Activated CD8-positive, alpha-beta memory T cell treated with anti-CD3 and anti-CD28 coated beads, Interleukin-2, amount 10 ng/mL, durations not matched to agents 7 days and 5 days (primary cell): ENCODE results near the gene PLA2R1. TPM values are rescaled to one million over a fixed set of nuclear protein-coding genes. Genes with fewer than 3 reads are reported as not detected.

Experiments
- ATAC-seq: fragments of 150-1000 bp; cut with Tn5 transposase; one replicate; pipeline ENCODE4 v1.10.0; 2021; ENCODE audit warnings: moderate library complexity
- CTCF ChIA-PET: fragments of 350-600 bp; sonication (Branson Sonifier 250); formaldehyde crosslinking; loops from one replicate; lab custom pipeline; 2021; ENCODE audit warnings: antibody characterized with exemption; lab: Charles Lee
- DNase-seq: peaks from one replicate; pipeline ENCODE4 v3.0.0-alpha.2; 2020
- H3K27ac Mint-ChIP-seq: one replicate; pipeline ENCODE4 v1.8.0; 2021; ENCODE audit warnings: mild to moderate bottlenecking, mixed read lengths
- H3K27me3 Mint-ChIP-seq: one replicate; pipeline ENCODE4 v1.8.0; 2021; ENCODE audit warnings: mixed read lengths
- H3K36me3 Mint-ChIP-seq: one replicate; pipeline ENCODE4 v1.8.0; 2021; ENCODE audit warnings: mild to moderate bottlenecking, mixed read lengths
- H3K4me1 Mint-ChIP-seq: one replicate; pipeline ENCODE4 v1.8.0; 2021; ENCODE audit warnings: mixed read lengths
- H3K4me3 Mint-ChIP-seq: one replicate; pipeline ENCODE4 v1.8.0; 2021; ENCODE audit warnings: mild to moderate bottlenecking, moderate library complexity, mixed read lengths
- H3K9me3 Mint-ChIP-seq: one replicate; pipeline ENCODE4 v1.8.0; 2022; ENCODE audit warnings: low read depth, mixed read lengths
- total RNA-seq, 2 experiments: library from RNA; stranded (reverse); gene quantifications; one replicate each; pipeline ENCODE4 v1.2.3, GENCODE V29; 2021

PLA2R1 gene
- total RNA-seq, 2 experiments from 2014 or later: not detected

- H3K36me3 Mint-ChIP-seq: peaks cover 4% of the 10 kb centered on the region
- ATAC-seq (no peak), DNase-seq (no peak)
- H3K27ac Mint-ChIP-seq: no peak overlapping the region
- peaks cover 26% of the 10 kb centered on the region for H3K9me3 Mint-ChIP-seq
- CTCF ChIA-PET: interaction anchor here (0.8 kb wide), 1 partner anchor 11 kb away, joined by 4 read pairs; no protein-coding TSS in a partner anchor
- H3K4me1 Mint-ChIP-seq: no peaks in the 10 kb centered on the region
- no peak overlapping the region for H3K4me3 Mint-ChIP-seq
- H3K27me3 Mint-ChIP-seq: peaks cover 3% of the 10 kb centered on the region
Measured at GRCh38 chr2:160085662-160086061, 23.2 kb upstream of the PLA2R1 start.

- ATAC-seq: no peak
- no peak overlapping the region for H3K4me3 Mint-ChIP-seq
- no peaks in the 10 kb centered on the region for H3K4me1 Mint-ChIP-seq
- H3K27ac Mint-ChIP-seq: no peak overlapping the region
- H3K9me3 Mint-ChIP-seq: no peaks in the 10 kb centered on the region
- DNase-seq: no peak
- H3K36me3 Mint-ChIP-seq: no peaks in the 10 kb centered on the region
- CTCF ChIA-PET: interaction anchor here (1.4 kb wide), 1 partner anchor 32 kb away, joined by 4 read pairs; no protein-coding TSS in a partner anchor
- no peaks in the 10 kb centered on the region for H3K27me3 Mint-ChIP-seq
Measured at GRCh38 chr2:160077912-160078810, 15.7 kb upstream of the PLA2R1 start.

- Mint-ChIP-seq H3K27ac (no peak overlapping the region), H3K36me3 (no peaks in the 10 kb centered on the region), H3K4me3 (no peak overlapping the region), H3K27me3 (no peaks in the 10 kb centered on the region), H3K4me1 (no peaks in the 10 kb centered on the region), H3K9me3 (no peaks in the 10 kb centered on the region)
- no peak for ATAC-seq
- no peak for DNase-seq
- CTCF ChIA-PET: interaction anchor here (1.4 kb wide), 1 partner anchor 33 kb away, joined by 4 read pairs; no protein-coding TSS in a partner anchor
Measured at GRCh38 chr2:160076914-160077313, 14.5 kb upstream of the PLA2R1 start.

- no peak for ATAC-seq
- no peak overlapping the region for H3K4me3 Mint-ChIP-seq
- no peaks in the 10 kb centered on the region for H3K27me3 Mint-ChIP-seq
- DNase-seq: no peak
- CTCF ChIA-PET: no interaction called here
- H3K36me3 Mint-ChIP-seq: no peaks in the 10 kb centered on the region
- H3K9me3 Mint-ChIP-seq: no peaks in the 10 kb centered on the region
- no peaks in the 10 kb centered on the region for H3K4me1 Mint-ChIP-seq
- H3K27ac Mint-ChIP-seq: no peak overlapping the region
Measured at GRCh38 chr2:160076241-160076640, 13.8 kb upstream of the PLA2R1 start.

GRCh38 chr2:160075171-160075570 is 12.8 kb upstream of the PLA2R1 start:
- Mint-ChIP-seq H3K4me3 (no peak overlapping the region), H3K27ac (no peak overlapping the region), H3K27me3 (peaks cover 4% of the 10 kb centered on the region), H3K4me1 (no peaks in the 10 kb centered on the region), H3K9me3 (no peaks in the 10 kb centered on the region), H3K36me3 (no peaks in the 10 kb centered on the region)
- DNase-seq (no peak), ATAC-seq (no peak)
- CTCF ChIA-PET: no interaction called here

- DNase-seq (no peak), ATAC-seq (no peak)
- Mint-ChIP-seq H3K4me1 (no peaks in the 10 kb centered on the region), H3K27ac (no peak overlapping the region), H3K9me3 (no peaks in the 10 kb centered on the region), H3K36me3 (no peaks in the 10 kb centered on the region), H3K27me3 (peaks cover 4% of the 10 kb centered on the region), H3K4me3 (no peak overlapping the region)
- CTCF ChIA-PET: no interaction called here
Measured at GRCh38 chr2:160073284-160073888, 11.0 kb upstream of the PLA2R1 start.

- CTCF ChIA-PET: no interaction called here
- Mint-ChIP-seq H3K4me3 (no peak overlapping the region), H3K27me3 (peaks cover 23% of the 10 kb centered on the region), H3K9me3 (no peaks in the 10 kb centered on the region), H3K4me1 (no peaks in the 10 kb centered on the region), H3K36me3 (no peaks in the 10 kb centered on the region), H3K27ac (no peak overlapping the region)
- ATAC-seq: no peak
- DNase-seq: no peak
Measured at GRCh38 chr2:160068906-160069305, 6.5 kb upstream of the PLA2R1 start.

GRCh38 chr2:160064916-160065315 is 2.5 kb upstream of the PLA2R1 start:
- Mint-ChIP-seq H3K27me3 (peaks cover 47% of the 10 kb centered on the region), H3K4me3 (no peak overlapping the region), H3K9me3 (no peaks in the 10 kb centered on the region), H3K4me1 (no peaks in the 10 kb centered on the region), H3K27ac (no peak overlapping the region), H3K36me3 (no peaks in the 10 kb centered on the region)
- CTCF ChIA-PET: no interaction called here
- DNase-seq (no peak), ATAC-seq (no peak)

- DNase-seq (no peak), ATAC-seq (no peak)
- Mint-ChIP-seq H3K27me3 (peaks cover 52% of the 10 kb centered on the region), H3K4me3 (no peak overlapping the region), H3K27ac (no peak overlapping the region), H3K4me1 (no peaks in the 10 kb centered on the region), H3K36me3 (no peaks in the 10 kb centered on the region), H3K9me3 (no peaks in the 10 kb centered on the region)
- CTCF ChIA-PET: no interaction called here
Measured at GRCh38 chr2:160063879-160064612, 1.6 kb upstream of the PLA2R1 start.

GRCh38 chr2:160063271-160063670 is 856 bp upstream of the PLA2R1 start:
- no peaks in the 10 kb centered on the region for H3K9me3 Mint-ChIP-seq
- no peak overlapping the region for H3K27ac Mint-ChIP-seq
- no peaks in the 10 kb centered on the region for H3K36me3 Mint-ChIP-seq
- H3K4me3 Mint-ChIP-seq: no peak overlapping the region
- ATAC-seq: no peak
- H3K27me3 Mint-ChIP-seq: peaks cover 56% of the 10 kb centered on the region
- CTCF ChIA-PET: no interaction called here
- no peak for DNase-seq
- no peaks in the 10 kb centered on the region for H3K4me1 Mint-ChIP-seq

- DNase-seq (no peak), ATAC-seq (no peak)
- Mint-ChIP-seq H3K36me3 (no peaks in the 10 kb centered on the region), H3K4me3 (no peak overlapping the region), H3K27me3 (peaks cover 58% of the 10 kb centered on the region), H3K9me3 (no peaks in the 10 kb centered on the region), H3K4me1 (no peaks in the 10 kb centered on the region), H3K27ac (no peak overlapping the region)
- CTCF ChIA-PET: no interaction called here
Measured at GRCh38 chr2:160061944-160062291, 497 bp downstream of the PLA2R1 start.

GRCh38 chr2:160061533-160061932 is 882 bp downstream of the PLA2R1 start:
- CTCF ChIA-PET: no interaction called here
- Mint-ChIP-seq H3K9me3 (no peaks in the 10 kb centered on the region), H3K36me3 (no peaks in the 10 kb centered on the region), H3K4me1 (no peaks in the 10 kb centered on the region), H3K27ac (no peak overlapping the region), H3K27me3 (peaks cover 58% of the 10 kb centered on the region), H3K4me3 (no peak overlapping the region)
- no peak for DNase-seq
- no peak for ATAC-seq

GRCh38 chr2:160060297-160060696 is 2.1 kb downstream of the PLA2R1 start:
- Mint-ChIP-seq H3K27ac (no peak overlapping the region), H3K4me3 (no peak overlapping the region), H3K36me3 (no peaks in the 10 kb centered on the region), H3K27me3 (peaks cover 51% of the 10 kb centered on the region), H3K4me1 (no peaks in the 10 kb centered on the region), H3K9me3 (no peaks in the 10 kb centered on the region)
- ATAC-seq: no peak
- CTCF ChIA-PET: no interaction called here
- no peak for DNase-seq
